Keratinocyte (primary cell): ENCODE measurements around the gene DCLK1.

ENCODE experiments used
- EZH2 ChIP-seq: IDR thresholded peaks from one replicate; pipeline ENCODE4 v1.6.1; 2012; ENCODE audit warnings: inconsistent platforms, mild to moderate bottlenecking, low read length, moderate library complexity
- TF ChIP-seq, protein P1 (sequence below), 3 experiments: IDR thresholded peaks in 1 of 3; conservative IDR thresholded peaks in 1 of 3; optimal IDR thresholded peaks in 1 of 3; 2 replicates in 2 of 3; 3 replicates in 1 of 3; pipeline versions ENCODE3 to v1.5.1; 2011; ENCODE audit warnings: low read length in 3 of 3, mild to moderate bottlenecking in 3 of 3, moderate library complexity in 2 of 3, control low read depth in 1 of 3, inconsistent platforms in 1 of 3; ENCODE audit not compliant: insufficient read depth in 2 of 3; ENCODE audit errors: extremely low read depth in 1 of 3

- TF ChIP-seq, protein P1, sequence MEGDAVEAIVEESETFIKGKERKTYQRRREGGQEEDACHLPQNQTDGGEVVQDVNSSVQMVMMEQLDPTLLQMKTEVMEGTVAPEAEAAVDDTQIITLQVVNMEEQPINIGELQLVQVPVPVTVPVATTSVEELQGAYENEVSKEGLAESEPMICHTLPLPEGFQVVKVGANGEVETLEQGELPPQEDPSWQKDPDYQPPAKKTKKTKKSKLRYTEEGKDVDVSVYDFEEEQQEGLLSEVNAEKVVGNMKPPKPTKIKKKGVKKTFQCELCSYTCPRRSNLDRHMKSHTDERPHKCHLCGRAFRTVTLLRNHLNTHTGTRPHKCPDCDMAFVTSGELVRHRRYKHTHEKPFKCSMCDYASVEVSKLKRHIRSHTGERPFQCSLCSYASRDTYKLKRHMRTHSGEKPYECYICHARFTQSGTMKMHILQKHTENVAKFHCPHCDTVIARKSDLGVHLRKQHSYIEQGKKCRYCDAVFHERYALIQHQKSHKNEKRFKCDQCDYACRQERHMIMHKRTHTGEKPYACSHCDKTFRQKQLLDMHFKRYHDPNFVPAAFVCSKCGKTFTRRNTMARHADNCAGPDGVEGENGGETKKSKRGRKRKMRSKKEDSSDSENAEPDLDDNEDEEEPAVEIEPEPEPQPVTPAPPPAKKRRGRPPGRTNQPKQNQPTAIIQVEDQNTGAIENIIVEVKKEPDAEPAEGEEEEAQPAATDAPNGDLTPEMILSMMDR (optimal IDR thresholded peaks at IDR 0.05 in 1 of 3, IDR thresholded peaks at IDR 0.05 in 1 of 3, conservative IDR thresholded peaks at IDR 0.05 in 1 of 3; ENCODE audit: extremely low read depth in 1 of 3, insufficient read depth in 2 of 3, low read length in 3 of 3), result no peak
- TF ChIP-seq EZH2, result no peak
Observed at GRCh38 chr13:36173571-36174322, 42.6 kb upstream of the DCLK1 start.
